ENCODE measurements around the gene GALNT9. TPM values are rescaled to one million over a fixed set of nuclear protein-coding genes. Genes with fewer than 3 reads are reported as not detected.
"Not testable (repeated sequence)": the region's sequence is repeated elsewhere in the genome, so short reads cannot be mapped to it uniquely, and the experiment has no call there.

The GALNT9 gene
- total RNA-seq, 1 donor from 2014 or later: not detected

DNA sequence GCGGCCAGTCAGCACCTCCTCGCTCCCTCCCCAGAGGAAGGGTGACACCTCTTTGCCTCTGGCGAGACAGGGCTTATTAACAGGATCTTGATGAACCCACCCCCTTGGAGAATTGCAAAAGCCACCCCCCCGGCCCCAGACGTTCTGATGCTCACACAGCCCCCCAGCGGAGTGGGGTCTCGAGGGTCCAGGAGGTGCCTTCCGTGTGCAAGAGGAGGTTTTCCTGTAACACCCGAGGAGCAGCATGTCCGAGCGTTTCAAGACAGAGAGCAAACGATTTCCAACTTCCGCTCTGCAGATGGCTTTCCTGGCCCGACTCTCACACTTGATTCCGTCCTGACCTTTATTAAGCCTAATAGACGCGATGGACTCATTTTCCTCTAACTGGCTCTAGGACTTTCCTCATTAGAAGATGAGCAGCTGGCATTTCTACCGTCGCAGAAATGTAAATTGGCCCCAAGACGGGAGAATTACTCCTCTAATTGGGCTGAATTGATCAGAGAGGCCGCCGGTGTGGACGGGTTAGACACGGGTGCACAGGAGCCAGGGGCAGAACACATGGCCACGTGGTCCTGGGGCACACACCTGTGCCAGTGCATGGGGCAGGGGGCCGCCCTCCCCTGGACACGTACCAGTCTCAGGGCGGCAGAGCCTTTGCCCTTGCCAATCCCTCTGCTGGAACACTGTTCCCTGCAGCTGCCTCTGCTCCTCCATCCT is 100.8 kb downstream of the GALNT9 start:
- no peak for ATAC-seq

DNA sequence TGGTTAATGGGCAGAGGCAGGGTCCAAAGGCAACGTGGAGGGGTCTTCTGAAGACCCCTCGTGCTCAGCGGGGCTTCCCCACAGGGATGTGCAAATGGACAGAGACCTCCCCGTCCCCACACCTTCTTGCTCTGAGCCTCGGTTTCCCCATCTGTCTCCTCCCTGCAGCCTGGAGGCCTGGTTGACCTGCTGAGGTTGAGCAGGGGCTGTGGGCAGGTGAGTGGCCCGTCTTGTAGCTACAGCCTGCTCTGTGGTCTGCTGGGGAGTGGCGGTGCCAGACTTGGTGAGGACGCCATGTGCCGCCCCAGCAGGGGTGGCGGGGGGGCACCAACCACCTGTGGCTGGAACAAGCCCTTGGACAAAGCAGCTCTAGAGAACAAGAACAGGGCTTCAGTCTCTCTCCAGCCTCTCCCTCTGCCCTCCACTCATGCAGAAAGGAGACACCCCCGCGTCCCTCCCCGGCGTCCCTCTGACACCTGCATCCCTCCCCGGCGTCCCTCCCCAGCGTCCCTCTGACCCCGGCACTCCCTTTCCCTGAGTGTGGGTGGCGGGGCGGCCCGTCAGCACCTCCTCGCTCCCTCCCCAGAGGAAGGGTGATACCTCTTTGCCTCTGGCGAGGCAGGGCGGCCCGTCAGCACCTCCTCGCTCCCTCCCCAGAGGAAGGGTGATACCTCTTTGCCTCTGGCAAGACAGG is 101.5 kb downstream of the GALNT9 start:
- ATAC-seq: no peak

DNA sequence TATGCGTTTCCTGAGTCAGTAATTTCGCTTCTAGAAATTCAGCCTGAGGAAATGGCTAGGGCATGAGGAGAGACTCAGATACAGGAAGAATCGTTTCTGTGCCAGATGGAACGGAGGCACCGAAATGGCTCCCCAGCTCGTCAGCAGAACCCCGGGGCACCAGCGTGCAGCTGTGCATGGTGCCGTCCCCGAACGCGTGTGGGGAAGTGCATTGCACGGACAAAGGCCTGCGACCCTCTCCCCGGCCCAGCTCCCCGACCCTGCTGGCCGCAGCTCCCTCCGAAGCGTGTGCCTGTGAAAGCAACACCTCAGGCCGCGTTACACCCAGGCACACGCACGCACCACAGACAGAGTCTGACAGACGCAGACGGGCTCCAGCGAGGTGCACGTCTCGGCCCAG is 102.3 kb downstream of the GALNT9 start:
- no peak for ATAC-seq

DNA sequence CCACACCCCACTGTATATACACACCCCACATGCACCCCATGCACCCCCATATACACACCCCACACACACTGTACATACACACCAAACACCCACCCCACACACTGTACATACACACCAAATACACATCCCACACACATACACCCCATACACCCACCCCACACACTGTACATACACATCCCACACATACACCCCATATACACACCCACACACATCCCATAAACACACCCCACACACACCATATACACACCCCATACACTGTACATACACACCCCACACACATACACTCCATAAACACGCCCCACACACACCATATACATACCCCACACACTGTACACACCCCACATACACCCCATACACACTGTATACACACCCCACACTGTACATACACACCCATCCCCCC is 102.8 kb downstream of the GALNT9 start:
- no peak for ATAC-seq

DNA sequence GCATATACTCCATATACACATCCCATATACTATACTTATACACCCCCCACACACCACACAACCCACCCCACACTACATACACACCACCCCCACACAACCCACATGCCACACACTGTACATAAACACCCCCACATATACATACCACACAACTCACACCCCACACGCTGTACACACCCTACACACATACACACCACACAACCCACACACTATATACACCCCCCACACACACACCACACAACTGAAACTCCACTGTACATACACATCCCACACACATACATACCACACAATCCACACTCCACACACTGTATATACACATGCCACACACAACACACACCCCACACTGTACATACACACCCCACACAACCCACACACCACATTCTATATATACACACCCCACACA is 104.2 kb downstream of the GALNT9 start:
- no peak for ATAC-seq

DNA sequence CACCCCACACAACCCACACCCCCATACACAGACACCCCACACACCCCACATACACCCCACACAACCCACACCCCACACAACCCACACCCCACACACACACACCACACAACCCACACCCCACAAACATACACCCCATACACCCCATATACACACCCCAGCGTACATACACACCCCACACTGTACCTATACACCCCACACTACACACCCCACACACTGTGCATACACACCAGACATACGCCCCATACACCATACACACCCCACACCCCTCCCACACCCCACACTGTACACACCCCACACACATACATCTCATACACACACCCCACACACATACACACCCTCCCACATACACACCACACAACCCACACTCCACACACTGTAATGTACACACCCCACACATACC is 104.9 kb downstream of the GALNT9 start:
- ATAC-seq: no peak

DNA sequence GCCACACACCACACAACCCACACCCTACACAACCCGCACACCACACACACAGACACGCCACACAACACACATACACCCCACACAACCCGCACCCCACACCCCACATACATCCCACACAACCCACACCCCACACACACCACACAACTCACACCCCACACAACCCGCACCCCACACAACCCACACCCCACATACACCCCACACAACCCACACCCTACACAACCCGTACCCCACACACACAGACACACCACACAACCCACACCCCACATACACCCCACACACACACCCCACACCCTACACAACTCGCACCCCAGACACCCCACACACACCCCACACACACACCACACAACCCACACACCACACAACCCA is 106.6 kb downstream of the GALNT9 start:
- peak; percentile 12 for ATAC-seq

DNA sequence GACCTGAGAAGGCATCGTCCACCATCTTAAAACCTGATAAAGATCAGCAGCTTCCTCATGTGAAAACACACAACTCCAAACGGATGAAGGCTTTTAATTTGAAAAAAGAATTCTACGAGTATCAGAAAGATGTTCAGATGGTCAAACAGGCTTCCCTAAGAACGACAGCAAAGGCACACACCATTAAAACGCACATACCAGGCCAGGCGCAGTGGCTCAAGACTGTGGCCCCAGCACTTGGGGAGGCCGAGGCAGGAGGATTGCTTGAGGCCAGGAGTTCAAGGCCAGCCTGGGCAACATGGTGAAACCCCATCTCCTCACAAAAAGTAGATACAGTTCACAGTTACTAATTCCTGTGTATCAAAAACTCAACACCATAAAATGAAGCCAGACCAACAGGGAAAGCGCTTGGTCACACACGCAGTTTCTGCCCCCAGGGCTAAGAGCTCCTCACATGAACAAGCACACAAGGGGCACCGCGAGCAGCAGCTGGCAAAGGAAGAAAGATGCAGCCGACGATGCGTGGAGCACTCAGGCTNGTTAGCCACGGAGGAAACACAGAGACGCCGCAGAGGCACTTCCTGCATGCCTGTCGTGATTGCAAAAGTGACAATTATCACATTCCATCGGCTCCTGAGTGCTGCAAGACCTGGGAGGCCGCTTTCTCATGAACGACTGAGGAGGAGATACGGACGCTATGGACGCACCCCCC is 107.1 kb downstream of the GALNT9 start:
- ATAC-seq: no peak

DNA sequence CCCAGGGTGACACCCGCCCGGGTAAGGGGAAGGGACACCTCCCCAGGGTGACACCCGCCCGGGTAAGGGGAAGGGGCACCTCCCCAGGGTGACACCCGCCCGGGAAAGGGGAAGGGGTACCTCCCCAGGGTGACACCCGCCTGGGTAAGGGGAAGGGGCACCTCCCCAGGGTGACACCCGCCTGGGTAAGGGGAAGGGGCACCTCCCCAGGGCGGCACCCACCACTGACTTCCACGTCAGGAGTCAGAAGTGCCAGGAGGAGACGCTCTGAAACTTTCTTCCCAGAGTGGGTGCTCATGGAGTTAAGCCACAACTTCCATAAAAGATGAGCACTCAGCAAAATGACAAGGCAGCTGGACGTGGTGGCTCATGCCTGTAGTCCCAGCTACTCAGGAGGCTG is 109.6 kb downstream of the GALNT9 start:
- not testable (repeated sequence) for ATAC-seq

DNA sequence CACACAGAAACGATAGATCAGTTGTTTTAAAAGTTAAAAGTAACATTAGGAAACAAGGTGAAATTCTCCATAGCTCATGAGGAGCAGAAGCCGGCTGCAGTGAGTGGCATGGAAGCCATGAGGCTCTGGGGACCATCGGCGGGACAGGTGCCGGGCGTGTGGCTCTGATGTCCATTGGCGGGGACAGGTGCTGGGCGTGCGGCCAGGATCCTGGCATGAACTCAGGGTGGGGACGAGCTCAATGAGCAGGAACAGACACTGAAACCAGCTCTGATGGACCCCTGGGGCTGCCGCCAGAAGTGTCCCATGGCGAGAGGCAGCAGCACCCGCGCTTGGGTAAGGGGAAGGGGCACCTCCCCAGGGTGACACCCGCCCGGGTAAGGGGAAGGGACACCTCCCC is 110.1 kb downstream of the GALNT9 start:
- ATAC-seq: no peak

DNA sequence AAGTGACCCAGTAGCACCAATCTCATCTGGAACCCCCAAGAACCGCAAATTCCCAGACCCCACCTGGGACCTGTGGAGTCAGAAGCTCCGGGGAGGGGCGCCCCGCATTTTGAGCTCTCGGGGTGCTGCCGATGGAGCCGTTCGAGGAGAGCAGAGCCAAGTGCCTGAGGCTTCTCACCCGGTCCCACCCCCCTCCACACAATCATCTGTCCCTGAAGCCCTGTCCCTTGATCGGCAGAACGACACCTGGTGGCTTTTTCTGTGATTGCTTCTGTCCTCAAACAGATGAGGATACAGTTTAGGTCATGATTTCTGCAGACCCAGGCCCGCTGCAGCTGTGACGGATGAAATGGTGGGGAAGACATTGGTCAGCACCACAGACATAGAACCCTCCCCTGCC is 110.5 kb downstream of the GALNT9 start:
- no peak for ATAC-seq

DNA sequence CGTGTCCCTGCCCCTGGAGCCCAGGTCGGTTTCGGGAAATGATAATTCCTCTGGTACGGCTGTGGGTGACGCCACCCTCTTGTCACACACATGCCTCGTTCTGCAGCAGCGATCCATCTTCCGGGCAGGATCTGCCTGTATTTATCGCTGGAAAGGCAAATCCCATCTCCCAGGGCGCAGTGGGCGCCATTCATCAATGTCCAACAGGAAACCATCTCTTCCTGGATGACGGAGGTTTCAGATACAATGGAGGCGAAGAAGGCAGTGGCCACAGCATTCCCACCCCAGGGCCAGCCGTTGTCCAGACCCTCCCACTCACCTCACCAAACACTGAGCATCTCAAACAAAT is 110.9 kb downstream of the GALNT9 start:
- no peak for ATAC-seq

DNA sequence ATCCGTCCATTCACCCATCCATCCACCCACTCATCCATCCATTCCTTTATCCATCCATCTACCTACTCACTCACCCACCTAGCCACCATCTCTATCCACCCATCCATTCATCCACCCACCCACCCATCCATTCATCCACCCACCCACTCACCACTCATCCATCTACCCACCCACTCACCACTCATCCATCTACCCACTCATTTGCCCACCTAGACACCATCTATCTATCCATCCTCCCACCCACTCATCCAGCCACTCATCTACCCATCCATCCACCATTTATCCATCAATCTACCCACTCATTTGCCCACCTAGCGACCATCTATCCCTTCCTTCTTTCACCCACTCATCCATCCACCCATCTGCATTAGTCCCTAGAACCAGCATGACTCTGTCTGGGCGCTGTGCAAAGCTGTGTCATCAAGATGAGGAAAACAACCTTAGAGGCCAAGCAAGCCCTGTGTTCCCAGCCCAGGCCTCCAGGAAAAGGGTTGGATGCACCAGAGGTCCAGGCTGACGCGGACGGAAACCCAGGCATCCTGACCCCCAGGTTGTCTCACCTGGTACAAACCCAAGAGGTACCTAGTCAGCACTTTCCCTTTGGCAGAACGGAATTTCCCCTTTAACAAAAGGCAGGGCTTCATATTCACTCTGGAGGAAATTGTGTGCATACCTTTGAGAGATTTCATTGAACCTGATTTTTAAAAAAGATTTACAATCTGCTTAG is 111.4 kb downstream of the GALNT9 start:
- ATAC-seq: no peak

DNA sequence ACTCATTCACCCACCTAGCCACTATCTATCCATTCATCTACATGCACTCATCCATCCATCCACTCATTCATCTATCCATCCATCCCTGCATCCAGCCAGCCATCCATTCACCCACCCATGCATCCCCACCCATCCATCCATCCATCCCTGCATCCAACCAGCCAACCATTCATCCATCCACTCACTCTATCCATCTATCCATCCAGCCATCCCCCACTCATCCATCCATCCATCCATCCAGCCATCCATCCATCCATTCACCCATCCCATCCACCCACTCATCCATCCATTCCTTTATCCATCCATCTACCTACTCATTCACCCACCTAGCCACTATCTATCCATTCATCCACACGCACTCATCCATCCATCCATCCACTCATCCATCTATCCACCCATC is 112.0 kb downstream of the GALNT9 start:
- ATAC-seq: no peak

DNA sequence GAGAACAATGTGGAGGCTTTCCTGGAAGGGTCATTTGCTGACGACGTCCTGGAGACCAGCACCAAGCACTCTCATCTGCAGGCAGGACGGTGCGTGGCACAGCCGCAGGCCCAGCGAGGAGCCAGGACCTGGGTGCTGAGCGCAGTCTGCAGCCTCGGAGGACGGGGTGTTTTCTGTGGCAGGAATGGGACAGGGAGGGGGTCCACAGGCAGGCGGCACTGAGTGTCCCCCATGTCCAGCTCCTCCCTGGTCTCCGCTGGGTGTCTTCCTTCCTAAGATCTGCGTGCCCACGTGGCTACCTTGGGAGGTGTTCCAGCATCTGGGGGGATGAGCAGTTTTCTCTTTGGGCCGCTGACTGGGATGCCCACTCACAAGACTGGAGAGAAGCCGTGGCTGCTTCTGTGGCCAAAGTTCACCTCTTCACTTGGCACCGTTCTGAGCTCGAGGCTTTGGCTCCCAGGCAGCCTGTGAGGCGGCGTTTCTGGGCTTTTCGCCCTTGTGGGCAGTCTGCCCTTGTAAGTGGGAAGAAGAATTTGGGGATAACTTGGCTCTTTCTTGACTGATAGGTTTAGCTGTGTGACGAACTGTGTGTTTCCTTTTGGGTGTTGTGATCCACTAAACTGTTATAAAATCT is 112.9 kb downstream of the GALNT9 start:
- no peak for ATAC-seq

DNA sequence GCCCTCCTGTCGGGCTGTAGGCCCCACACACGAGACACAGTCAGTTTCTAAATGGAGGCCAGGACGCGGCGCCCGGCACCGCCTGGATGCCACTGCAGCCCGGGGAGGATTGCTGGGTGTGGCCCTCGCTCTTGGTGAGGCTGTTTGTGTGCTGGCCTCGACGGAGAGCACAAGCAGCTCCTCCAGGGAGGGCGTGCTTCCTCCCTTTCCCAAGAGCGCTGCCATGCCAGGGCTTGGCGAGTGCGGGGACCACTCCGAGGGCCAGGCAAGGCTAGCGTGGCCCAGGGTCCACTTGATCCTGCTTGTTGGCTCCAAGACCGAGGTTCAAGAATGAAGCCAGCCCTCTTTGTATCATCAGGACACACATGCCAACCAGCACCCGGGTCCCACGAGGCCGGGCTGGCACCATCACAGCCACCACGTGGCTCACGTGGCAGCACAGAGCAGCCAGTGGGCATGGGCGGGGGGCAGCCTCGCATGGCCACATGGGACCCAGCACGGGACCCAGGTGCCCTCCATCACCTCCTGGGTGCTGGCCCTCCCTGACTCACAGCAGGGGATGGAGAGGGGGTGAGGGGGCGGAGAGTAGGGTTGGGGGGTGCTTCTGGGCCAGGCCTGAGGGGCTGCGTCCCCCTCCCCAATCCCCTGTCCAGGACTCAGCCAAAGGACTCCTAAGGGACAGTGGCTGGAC is 113.9 kb downstream of the GALNT9 start:
- ATAC-seq: no peak

DNA sequence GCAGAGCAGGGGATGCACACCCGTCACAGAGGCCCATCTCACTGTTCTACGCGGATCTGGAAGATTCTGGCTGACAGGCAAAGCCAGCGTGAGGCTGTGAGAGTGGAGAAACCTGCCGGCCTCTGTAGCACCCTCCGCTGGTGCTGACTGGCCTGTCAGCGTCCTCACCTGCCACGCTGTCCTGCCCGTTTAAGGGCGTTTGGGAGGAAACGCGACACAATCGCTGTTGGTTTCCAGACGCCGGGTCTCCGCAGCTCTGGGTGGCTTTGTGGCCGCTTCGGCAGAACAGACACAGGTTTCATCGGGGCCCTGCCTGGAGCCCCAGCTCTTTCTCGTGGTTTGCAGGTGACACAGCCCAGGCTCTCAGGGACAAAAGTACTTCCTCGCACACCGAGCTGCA is 114.5 kb downstream of the GALNT9 start:
- ATAC-seq: no peak

DNA sequence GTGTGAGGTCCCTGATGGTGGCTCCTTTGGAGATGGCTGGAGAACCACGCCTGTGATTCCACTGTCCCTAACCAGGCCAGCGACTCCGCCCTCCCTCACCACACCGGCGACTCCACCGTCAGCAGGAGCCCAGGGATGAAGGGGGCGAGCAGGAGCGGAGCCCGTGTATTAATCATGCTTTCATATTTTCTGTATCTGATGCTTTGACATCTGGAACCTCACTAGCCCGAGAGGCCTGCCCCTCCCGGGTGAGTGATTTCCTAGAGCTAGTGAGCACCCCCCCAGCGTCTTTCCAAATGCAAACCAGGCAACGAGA is 115.3 kb downstream of the GALNT9 start:
- ATAC-seq: no peak

DNA sequence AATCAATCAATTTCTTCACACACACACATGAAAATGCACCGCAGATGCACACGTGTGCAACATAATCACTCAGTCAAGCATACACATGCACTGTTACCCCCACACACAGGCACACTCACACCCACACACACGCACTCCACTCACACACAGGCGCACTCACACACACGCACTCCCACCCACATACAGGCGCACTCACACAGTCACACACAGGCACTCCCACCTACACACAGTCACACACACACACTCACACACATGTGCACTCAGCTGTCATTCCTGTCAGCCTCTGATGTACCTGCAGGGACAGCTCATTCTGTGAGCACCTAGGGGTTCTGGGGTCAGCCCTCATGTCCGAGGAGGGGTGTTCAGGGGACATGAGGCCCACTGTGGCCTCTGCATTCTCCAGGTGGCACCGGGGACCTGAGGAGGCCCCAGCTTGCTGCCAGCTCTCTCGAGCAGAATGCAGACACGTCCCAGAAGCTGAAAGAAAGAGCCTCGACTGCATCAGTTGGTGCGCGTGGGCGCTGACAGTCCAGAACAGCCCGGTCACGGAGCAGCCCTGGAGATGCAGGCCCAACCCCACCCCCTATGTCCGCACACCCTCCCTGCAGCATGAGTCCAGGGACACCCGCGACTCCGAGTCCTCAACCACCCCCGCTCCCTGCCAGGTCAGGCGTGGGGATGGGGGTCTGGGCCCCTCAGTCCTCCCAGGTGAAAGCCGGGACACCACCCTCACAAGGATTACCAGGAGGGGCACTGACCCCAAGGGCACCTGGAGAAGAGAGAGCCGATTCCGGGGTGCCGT is 115.8 kb downstream of the GALNT9 start:
- no peak for ATAC-seq

DNA sequence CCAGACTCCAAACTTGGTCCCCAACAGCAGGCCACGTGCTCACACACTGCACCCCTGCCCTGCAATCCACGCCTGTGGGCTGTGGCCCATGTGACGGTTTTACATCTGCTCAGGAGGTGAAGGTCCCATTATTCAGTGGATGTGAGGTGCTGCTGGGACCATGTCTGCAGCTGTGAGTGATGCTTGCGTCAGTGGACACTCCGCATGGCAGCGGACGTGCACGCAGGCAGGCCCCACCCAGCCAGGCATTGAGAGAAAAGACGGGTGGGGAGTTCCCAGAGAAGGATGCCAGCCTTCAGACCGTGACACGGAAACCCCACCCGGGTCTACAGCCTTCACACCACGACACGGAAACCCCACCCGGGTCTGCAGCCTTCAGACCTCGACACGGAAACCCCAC is 117.6 kb downstream of the GALNT9 start:
- ATAC-seq: no peak

DNA sequence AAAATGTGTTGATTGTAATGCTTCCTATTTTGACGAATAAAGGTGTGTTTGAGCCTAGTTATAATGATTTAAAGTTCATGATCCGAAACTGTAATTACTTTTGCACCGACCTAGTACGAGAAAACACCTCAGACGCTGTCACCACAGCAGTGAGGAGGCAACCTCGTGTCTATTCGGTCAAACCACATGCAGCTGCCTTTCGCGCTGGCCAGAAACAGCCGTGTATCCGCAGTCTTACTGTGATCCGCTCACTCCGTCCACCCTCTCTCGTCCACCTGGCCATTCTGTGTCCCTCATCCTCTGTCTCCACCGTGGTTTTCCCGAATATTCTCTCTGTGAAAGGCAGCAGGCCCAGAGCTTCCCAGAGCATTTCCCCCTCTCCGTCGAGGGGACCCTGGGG is 118.1 kb downstream of the GALNT9 start:
- no peak for ATAC-seq

Measured in esophagus mucosa (tissue), 1 donor.